Osteocyte (in vitro differentiated cells): ENCODE results near the gene TBC1D9. TPM values are rescaled to one million over a fixed set of nuclear protein-coding genes. Genes with fewer than 3 reads are reported as not detected.
A peak's percentile ranks its signal among the peaks of the same experiment; 100 is the strongest.

Source experiments
- DNase-seq: peaks from one replicate; pipeline ENCODE4 v3.0.0; 2021; ENCODE audit warnings: mixed read lengths; ENCODE audit not compliant: unreplicated experiment; ENCODE audit errors: extremely low spot score
- H3K27ac Mint-ChIP-seq: one replicate; pipeline ENCODE4 v1.8.0; 2021; ENCODE audit warnings: mild to moderate bottlenecking, mixed read lengths; ENCODE audit not compliant: unreplicated experiment
- H3K27me3 Mint-ChIP-seq: one replicate; pipeline ENCODE4 v1.8.0; 2021; ENCODE audit warnings: mixed read lengths; ENCODE audit not compliant: unreplicated experiment
- H3K36me3 Mint-ChIP-seq: one replicate; pipeline ENCODE4 v1.8.0; 2021; ENCODE audit warnings: mixed read lengths; ENCODE audit not compliant: unreplicated experiment
- H3K4me1 Mint-ChIP-seq: one replicate; pipeline ENCODE4 v1.8.0; 2021; ENCODE audit warnings: mixed read lengths; ENCODE audit not compliant: unreplicated experiment
- H3K4me3 Mint-ChIP-seq: one replicate; pipeline ENCODE4 v1.8.0; 2021; ENCODE audit warnings: mild to moderate bottlenecking, moderate library complexity, mixed read lengths; ENCODE audit not compliant: unreplicated experiment
- H3K9me3 Mint-ChIP-seq: one replicate; pipeline ENCODE4 v1.8.0; 2021; ENCODE audit warnings: mixed read lengths; ENCODE audit not compliant: unreplicated experiment
- CTCF ChIP-seq: fragments of 200-600 bp; sonication (generic); IDR thresholded peaks from 2 replicates; pipeline ENCODE4 v1.5.0; 2021; ENCODE audit warnings: antibody characterized with exemption, mild to moderate bottlenecking, moderate library complexity
- total RNA-seq: library from RNA; stranded (reverse); gene quantifications from 2 replicates; pipeline ENCODE4 v1.2.1, GENCODE V29; 2021

Gene TBC1D9
- total RNA-seq, 1 donor from 2014 or later = 38.8 TPM

GRCh38 chr4:140695483-140695882 lies 60.7 kb downstream of the TBC1D9 start:
- no peaks in the 10 kb centered on the region for H3K9me3 Mint-ChIP-seq
- no peak overlapping the region for H3K4me3 Mint-ChIP-seq
- TF ChIP-seq CTCF = no peak
- no peak for DNase-seq
- H3K27ac Mint-ChIP-seq = no peak overlapping the region
- peaks cover 21% of the 10 kb centered on the region for H3K4me1 Mint-ChIP-seq
- no peaks in the 10 kb centered on the region for H3K27me3 Mint-ChIP-seq
- peaks cover 23% of the 10 kb centered on the region for H3K36me3 Mint-ChIP-seq

GRCh38 chr4:140693562-140693961 lies 62.6 kb downstream of the TBC1D9 start:
- no peaks in the 10 kb centered on the region for H3K27me3 Mint-ChIP-seq
- DNase-seq = no peak
- no peaks in the 10 kb centered on the region for H3K9me3 Mint-ChIP-seq
- H3K4me1 Mint-ChIP-seq = peaks cover 36% of the 10 kb centered on the region
- H3K4me3 Mint-ChIP-seq = no peak overlapping the region
- TF ChIP-seq CTCF = no peak
- H3K27ac Mint-ChIP-seq = no peak overlapping the region
- peaks cover 10% of the 10 kb centered on the region for H3K36me3 Mint-ChIP-seq

GRCh38 chr4:140691369-140691768 lies 64.8 kb downstream of the TBC1D9 start:
- Mint-ChIP-seq H3K27me3 (no peaks in the 10 kb centered on the region), H3K27ac (peak overlapping the region; percentile 66), H3K9me3 (no peaks in the 10 kb centered on the region), H3K4me3 (no peak overlapping the region), H3K4me1 (peaks cover 45% of the 10 kb centered on the region), H3K36me3 (peaks cover 1% of the 10 kb centered on the region)
- no peak for TF ChIP-seq CTCF
- DNase-seq = no peak

GRCh38 chr4:140690093-140690492 lies 66.1 kb downstream of the TBC1D9 start:
- no peak for TF ChIP-seq CTCF
- no peak for DNase-seq
- Mint-ChIP-seq H3K27ac (peak overlapping the region; percentile 56), H3K27me3 (no peaks in the 10 kb centered on the region), H3K4me3 (no peak overlapping the region), H3K4me1 (peaks cover 45% of the 10 kb centered on the region), H3K36me3 (peaks cover 8% of the 10 kb centered on the region), H3K9me3 (no peaks in the 10 kb centered on the region)

- DNase-seq = no peak
- H3K9me3 Mint-ChIP-seq = no peaks in the 10 kb centered on the region
- H3K36me3 Mint-ChIP-seq = peaks cover 12% of the 10 kb centered on the region
- no peaks in the 10 kb centered on the region for H3K27me3 Mint-ChIP-seq
- no peak overlapping the region for H3K4me3 Mint-ChIP-seq
- TF ChIP-seq CTCF = no peak
- H3K27ac Mint-ChIP-seq = peak overlapping the region; percentile 56
- peaks cover 45% of the 10 kb centered on the region for H3K4me1 Mint-ChIP-seq
Measured at GRCh38 chr4:140689623-140690022, 66.6 kb downstream of the TBC1D9 start.
